B cell (primary cell): Measurements from ENCODE around the gene LZTR1.

Source experiments
- CTCF ChIP-seq: fragments of 200-600 bp; IDR thresholded peaks from one replicate; pipeline ENCODE4 v1.8.0; 2022; ENCODE audit warnings: antibody characterized with exemption, mild to moderate bottlenecking
- EZH2 ChIP-seq: IDR thresholded peaks from 2 replicates; pipeline ENCODE4 v1.6.1; 2012; ENCODE audit warnings: borderline replicate concordance, low read depth, mild to moderate bottlenecking, moderate library complexity, low read length; ENCODE audit not compliant: insufficient read depth, poor library complexity, severe bottlenecking

GRCh38 chr22:20983081-20983771 lies 1.1 kb downstream of the LZTR1 start:
- no peak for TF ChIP-seq CTCF
- no peak for TF ChIP-seq EZH2
